HG03060 (cell line): ENCODE results near the gene TSPAN4.

Experiments
- ATAC-seq: cut with Tn5 transposase; IDR thresholded peaks from one replicate; pipeline ENCODE4 v1.9.1; 2021; ENCODE audit warnings: low read depth, moderate number of reproducible peaks; ENCODE audit not compliant: unreplicated experiment

The TSPAN4 gene

DNA sequence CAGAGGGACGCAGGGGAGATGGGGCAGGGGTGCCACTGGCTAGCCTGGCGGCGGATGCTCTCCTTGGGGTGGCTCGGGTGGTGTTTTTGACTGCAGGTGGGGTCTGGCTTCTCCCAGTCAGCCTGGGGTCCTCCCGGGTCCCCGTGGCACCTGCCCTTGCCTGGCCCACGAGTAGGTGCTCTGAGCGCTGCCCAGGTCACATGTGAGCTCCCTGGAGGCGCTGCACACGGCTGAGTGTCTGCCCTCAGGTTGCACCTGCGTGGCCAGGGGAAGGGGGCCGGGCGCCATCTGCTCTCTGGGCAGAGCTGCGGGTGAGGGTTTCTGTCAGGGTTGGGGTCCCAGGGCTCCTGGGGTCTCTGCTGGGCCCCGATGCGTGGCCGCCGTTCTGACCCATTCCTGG, 5.2 kb downstream of the TSPAN4 start:
- ATAC-seq = no peak

DNA sequence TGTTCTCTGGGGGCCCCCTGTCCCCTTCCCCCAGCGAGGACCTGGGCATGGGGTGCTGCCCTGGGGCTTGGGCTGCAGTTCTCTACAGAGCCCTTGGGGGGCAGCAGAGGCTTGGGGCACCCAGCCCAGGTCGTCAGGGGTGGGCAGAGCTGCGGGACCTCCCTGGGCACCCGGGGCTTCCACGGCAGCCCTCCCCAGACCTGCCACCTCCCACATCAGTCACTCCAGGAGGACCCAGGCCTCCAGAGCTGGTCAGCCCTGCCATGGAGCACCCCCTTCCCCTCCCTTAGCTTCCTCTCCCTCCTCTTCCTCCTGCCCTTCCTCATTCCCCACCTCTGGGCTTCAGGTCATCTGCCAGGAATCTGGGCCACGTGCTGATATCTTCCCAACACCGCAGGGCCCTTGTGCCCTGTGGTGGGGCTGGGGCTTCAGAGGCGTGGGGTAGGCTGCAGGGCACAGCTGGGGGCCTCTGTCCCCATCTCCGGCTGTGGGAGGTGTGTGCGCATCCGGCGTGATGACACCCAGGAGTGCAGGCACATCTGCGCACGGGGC, 5.8 kb downstream of the TSPAN4 start:
- ATAC-seq = no peak

DNA sequence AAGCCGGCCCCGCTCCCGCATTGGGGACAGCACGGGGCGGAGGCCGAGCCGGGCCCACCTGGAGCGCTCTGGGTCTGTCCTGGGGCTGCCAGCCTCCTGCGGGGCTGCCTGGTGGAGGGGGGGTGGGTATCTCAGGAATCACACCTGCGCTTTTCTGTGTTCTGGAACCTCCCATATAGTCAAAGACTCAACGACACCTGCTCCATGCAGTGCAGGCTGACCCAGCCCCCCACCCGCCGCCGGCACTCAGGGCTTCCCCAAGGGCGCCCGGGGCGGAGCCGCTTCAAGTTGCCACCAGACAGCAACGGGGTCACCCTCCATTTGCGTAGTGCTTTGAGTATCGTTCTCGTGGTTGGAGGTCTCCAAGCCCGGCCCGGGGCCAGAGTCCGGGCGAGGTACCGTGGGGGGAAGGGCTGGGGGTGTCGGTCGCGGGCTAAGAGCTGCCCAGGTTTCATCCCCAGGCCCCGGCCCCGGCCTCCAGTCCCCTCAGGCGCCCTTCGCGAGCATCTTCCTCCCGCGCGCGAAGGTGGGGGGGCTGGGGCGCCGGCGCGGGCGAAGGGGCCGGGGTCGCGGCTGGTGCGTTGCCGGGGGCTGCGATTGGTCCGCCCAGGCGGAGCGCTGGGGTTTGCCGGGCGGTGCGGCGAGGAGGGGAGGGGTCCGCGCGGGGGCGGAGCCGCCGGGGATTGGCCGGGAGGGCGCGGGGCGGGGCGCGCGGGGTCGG, 6.6 kb downstream of the TSPAN4 start:
- no peak for ATAC-seq

DNA sequence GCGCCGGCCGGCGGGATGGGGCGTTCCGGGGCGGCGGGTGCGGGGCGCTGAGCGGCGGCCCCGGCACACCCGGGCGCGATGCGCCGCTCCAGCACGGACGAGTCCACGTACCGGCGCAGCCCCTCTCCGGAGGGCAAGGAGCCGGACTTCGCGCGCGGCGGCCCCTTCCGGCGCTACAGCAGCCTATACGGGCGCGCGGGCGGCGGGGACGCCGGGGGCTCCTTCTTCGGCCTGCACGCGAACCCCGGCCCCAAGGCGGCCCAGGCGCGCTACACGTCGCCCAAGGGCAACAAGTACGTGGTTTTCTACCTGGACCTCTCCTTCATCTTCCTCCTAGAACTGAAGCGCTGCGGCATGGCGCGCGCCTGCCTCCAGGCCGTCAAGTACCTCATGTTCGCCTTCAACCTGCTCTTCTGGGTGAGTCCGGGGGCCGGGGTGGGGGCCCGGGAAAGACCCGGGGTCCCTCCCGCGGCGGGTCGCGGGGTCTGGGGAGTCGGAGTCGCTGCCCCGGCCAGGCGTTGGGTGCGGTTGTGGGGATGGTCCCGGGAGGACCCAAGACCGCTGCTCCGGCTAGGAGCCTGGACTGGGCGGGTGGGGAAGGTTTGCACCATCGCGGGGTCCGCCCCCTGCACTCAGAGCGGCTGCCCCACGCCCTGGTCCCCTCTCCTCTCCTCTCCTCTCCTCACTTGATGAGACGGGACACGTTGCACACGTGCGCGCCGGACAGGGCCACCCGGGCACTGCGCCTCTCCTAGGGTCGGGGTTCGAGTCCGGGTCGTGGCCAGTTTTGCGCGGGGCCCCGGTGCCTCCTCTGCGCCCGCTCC, 7.5 kb downstream of the TSPAN4 start:
- ATAC-seq = no peak

DNA sequence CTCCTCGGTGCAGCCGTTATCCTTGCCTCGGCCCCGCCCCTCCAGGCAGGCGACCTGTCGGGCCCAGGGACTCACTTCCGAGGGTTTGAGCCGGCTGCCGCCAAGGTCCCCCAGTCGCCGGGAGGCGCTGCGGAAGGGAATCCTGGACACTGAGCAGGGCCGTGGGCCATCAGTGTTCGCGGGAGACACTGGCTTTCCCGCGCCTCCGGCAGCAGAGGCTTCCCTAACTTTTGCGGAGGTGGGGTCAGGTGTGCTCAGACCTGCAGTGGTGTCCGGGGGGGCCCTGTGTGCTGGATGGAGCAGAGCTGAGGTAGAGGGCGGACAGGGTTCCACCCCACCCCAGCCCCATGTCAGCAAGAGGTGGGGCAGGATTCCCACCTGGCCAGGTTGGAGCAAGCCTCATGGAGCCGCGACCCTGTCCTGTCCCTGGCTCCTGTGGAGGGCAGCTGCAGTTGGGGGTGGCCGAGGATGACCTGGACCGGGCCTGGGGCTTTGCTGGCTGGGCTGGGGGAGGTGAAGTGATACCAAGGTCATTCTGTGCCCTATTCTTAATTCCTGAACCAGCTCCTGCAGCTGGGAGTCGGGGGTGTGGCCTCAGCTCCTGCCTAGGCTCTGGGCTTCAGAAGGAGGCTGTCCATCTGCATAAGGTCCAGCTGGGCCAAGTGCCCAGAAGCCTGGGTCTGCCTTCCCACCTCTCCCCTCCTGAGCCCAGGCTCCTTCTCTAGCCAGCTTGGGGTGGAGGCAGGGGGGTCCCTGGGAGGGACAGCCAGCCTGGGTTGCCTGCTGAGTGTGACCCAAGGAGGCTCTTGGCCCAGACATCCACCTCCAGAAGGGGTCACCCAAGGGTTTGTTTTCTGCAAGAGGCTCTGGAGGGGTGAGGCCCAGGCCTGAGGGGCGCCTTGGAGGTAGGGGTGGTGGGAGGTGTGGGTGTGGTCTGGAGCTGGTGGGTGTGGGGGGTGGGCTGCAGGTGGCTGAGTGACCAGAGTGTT, 8.4 kb downstream of the TSPAN4 start:
- no peak for ATAC-seq

DNA sequence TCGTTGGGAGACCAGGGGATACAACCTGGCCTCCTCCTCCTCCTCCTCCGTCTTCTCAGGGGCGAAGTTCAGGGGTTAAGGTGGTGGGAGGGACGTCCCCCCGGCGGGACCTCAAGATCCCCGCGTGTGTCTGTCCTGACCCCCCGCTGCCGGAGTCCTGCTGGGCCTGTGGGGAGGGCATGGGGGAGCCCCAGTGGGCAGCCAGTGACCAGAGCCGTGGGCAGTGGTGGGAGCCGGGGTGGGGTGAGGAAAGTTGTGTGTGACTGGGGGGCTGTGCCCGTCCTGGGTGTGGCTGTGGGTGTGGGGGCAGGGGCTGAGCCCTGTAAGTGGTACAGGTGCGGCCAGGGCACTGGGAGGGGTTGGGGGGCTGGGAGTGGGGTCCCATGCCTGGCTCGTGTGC, 10.1 kb downstream of the TSPAN4 start:
- no peak for ATAC-seq

DNA sequence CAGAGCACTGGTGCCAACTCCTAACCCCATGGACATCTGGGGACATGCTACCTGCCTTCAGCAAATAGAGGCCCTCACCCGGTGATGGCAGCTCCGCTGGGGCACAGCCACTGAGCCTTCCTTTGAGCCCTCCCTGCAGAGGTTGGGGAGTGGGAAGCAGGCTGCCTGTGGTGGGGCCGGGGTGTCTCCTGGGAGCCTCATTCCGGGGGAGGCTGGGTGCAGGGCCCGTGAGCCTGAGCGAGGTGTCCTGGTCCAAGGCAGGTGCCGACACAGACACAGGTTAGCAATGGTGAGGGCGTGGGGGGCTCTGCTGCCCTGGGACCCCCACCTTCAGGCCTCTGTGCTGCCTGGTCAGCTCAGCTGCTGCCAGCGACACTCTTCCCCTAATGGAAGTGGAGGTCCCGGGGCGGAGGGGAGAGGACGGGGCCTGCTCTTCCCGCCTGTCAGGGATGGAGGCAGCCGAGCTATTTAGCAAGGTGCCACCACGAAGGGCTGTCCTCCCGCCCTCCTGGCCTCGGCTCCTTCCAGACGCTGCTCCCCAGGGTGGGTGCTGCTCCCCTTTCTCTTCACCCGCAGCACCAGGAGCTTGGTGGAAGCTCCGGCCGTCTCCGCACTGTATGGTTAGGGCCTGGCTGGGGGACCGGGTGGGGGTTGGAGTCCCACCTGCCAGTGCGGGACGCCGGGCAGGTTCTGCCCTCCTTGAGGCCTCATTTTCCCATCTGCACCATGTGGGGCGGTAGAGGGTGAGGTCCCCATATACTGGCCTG, 11.2 kb downstream of the TSPAN4 start:
- no peak for ATAC-seq

DNA sequence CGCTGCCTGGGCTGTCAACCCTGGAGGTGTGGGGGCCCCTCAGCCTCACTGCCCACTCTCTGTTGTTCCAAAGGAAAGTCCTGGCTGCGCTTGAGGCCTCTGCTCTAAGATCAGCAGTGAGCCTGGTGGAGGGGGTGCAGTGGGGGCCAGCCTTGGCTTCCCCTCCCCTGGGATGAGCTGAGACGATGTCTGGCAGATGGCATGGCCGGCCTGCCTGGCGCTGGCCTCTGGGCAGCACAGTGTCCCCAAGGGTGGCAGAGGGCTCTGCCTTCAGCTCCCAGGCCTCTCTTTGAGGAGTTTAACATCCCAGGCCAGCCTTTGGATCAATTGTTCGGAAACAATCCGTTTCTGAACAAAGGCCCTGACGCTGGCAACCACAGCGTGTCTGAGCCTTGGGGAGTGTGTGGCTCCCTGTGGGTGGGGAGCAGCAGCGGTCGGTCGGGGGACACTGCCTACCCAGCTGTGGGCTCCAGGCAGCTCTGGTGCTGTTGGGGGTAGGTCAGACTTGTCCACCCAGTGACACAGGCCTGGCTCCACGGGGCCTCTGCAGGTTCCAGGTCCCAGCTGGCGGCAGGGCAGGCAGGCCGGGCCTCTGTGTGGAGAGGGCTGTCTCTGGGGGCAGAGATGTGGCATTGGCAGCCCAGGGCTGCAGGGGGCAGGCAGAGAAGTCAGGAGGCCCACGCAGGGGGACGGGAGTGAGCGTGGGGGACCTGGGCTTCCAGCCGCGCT, 12.1 kb downstream of the TSPAN4 start:
- no peak for ATAC-seq

DNA sequence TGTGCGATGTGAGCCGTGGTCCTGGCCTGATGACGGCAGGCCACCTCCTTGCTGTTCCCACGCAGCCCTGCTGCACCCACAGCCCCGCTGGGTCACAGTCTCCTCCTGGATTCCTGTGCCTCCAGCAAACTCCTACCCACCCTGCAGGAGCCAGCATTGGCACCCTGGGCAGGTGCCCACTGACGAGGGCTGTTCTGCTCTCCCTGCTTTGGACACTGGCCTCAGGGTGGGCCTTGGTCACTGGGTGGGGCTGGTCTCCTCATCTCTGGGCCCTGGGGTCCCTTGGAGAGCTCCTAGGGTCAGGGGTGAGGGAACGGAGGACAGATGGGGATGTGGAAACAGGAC, 12.7 kb downstream of the TSPAN4 start:
- no peak for ATAC-seq

DNA sequence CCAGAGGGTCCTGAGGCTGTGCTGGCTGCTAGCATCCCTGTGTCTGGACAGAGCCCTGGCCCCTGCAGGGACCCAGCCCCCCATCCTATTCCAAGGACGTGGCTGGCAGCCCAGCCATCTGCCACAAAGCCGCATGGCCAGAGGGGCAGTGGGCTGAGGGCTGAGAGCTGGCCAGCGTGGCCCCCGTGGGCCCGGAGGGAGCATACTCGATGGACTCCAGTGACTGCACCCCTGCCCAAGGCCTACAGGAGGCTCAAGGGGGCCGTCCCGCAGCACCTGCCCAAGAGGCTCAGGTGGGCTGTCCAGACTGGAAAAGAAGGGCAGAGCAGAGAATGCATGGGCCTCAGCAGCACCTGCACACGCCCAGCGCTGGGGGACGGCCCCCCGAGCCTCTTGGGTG, 13.1 kb downstream of the TSPAN4 start:
- no peak for ATAC-seq

DNA sequence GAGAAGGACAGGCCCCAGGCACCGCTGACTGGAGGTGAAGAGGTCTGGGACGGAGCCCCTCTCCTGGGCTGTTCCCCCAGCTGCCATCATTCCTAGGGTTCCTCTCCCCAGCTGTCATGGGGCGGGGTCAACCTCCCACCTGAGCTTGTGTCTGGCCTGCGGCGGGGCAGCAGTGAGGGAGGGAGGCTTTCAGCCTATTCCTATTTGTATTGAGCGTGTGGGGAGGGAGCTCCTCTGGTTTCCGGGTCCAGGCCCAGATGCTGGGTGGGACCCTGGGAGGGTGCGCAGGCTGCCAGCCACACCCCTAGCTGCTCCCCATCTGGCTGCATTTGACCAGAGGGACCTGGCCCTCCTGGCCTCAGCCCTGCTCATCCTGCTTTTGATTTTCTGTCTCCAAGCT, 13.7 kb downstream of the TSPAN4 start:
- ATAC-seq = no peak

DNA sequence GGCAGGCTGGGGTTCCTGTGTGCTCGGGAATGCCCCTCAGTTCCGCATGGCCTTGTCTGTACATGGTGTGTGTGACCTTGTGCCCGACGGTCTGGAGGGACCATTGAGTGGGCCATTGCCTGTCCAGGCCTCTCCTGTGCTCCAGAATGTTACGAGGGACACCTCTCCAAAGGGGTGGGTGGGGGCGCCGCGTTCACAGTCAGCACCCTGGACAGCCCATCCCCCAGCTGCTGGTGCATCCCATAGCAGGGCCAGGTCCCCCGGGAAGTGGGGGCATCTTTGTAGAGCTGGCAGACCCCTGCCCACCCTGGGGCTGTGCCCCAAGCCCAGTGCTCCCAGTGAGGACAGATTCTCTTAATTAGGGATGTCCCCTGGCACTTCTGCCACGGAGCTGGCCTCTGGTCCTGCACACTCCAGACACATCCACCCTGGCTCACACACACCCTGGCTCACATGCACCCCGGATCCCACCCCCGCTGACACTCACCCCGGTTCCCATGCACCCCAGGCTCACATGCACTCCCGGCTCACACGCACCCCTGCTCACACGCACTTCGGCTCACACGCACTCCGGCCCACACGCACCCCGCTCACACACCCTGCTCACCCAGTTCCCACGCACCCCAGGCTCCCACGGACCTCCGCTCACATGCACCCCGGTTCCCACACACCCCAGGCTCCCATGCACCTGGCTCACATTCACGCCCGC, 15.6 kb downstream of the TSPAN4 start:
- ATAC-seq = no peak

DNA sequence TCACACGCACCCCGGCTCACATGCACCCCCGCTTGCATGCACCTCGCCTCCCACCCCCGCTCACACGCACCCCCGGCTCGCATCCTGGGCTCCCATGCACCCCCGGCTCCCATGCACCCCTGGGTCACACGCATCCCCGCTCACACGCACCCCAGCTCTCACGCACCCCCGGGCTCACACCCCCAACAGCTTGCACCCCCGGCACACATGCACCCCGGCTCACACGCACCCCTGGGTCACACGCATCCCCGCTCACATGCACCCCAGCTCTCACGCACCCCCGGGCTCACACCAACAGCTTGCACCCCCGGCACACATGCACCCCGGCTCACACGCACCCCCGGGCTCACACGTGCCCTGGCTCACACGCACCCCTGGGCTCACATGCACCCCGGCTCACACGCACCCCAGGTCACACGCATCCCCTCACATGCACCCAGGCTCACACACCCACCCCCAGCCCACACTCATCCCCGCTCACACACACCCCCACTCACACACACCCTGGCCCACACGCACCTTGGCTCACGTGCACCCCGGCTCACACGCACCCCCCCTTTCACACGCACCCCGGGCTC, 16.2 kb downstream of the TSPAN4 start:
- ATAC-seq = no peak

DNA sequence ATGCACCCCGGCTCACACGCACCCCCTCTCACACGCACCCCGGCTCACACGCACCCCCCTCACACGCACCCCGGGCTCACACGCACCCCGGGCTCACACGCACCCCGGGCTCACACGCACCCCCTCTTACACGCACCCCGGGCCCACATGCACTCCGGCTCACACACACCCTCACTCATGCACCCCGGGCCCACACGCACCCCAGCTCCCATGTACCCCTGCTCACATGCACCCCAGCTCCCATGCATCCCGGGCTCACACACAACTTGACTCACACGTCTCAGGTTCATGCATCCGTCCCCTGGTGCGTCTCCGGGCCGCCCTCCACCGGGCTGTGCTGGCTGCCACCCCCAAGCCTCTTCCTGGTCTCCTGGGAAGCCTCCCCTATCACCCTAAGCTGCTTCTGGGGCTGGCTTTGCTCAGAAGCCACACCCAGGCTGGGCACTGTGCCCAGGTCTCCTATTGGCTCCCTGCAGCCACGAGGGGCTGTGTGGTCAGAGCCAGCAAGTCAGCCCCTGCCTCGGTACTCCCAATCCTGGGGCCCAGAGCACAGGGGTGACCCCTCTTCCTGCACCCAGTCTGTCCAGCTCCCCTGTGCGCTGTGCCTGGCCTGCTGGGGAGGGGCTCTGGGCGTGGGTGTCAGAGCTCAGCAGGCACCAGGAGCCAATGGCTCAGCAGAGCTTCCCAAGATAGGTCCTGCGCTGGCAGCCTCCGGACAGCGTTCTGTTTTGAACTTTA, 16.9 kb downstream of the TSPAN4 start:
- ATAC-seq = no peak

DNA sequence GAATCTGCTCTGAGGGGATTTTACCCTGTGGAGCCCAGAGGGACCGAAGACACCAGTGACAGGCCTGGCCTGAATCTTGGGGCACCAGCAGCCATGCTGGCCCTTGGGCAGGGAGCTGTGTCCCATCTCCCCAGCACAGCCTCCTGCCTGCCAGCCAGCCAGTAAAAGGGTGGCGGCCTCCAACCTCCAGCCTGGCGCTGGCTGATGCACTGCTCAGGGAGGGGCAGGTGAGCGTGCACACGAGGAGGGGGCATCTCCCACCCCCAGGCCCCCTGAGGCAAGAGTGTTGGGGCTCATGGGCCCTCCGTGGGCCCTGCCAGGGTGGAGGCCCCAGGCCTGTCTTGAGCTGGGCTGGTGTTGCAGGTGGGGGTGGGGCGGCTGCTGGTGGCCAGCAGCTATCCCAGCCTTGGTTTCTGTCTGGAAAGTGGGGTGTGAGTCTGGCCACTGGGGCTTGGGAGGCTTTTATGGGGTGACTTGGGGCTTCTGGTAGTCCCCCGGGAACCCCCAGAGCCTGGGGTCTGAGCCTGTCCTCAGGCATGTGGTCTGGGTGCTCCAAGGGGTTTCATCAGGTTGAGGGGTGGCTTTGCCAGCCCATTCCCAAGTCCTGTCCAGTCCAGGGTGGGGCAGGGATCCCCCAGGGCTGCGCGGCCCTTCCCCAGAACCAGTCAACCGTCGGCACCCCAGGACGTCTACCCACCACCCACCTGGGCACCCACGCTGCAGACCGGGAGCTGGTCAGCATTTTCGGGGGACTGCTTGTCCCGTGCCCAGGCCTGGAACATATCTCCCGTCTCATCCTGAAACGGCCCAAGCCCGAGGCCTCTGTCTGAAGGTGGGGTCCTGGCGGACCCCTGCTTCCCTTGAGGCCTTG, 17.8 kb downstream of the TSPAN4 start:
- no peak for ATAC-seq

DNA sequence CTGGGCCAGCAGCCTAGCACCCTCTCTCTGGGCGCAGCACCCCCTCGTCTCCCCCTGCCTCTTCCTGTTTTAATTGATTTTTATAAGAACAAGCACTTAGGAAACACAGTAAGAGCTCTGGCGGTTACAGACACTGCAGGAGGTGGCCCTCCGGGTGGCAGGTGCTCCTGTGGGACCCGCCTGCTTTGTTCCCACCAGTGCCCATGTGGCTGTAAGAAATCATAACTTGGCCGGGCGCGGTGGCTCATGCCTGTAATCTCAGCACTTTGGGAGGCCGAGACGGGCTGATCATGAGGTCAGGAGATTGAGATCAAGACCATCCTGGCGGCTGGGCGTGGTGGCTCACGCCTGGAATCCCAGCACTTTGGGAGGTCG, 18.4 kb downstream of the TSPAN4 start:
- ATAC-seq = no peak
